Chondrocyte (in vitro differentiated cells): ENCODE results near the gene MAD1L1. TPM values are rescaled to one million over a fixed set of nuclear protein-coding genes. Genes with fewer than 3 reads are reported as not detected.

Experiments
- DNase-seq: peaks from one replicate; pipeline ENCODE4 v3.0.0; 2021; ENCODE audit warnings: mixed read lengths, low spot score
- H3K27ac Mint-ChIP-seq: one replicate; pipeline ENCODE4 v1.8.0; 2021; ENCODE audit warnings: mild to moderate bottlenecking, moderate library complexity, mixed read lengths; ENCODE audit not compliant: unreplicated experiment
- H3K27me3 Mint-ChIP-seq: 2 replicates; pipeline ENCODE4 v1.8.0; 2021; ENCODE audit warnings: low read depth, mixed read lengths
- H3K36me3 Mint-ChIP-seq: 2 replicates; pipeline ENCODE4 v1.8.0; 2021; ENCODE audit warnings: low read depth, mixed read lengths
- H3K4me1 Mint-ChIP-seq: 2 replicates; pipeline ENCODE4 v1.8.0; 2021; ENCODE audit warnings: low read depth, mild to moderate bottlenecking, mixed read lengths
- H3K4me3 Mint-ChIP-seq: one replicate; pipeline ENCODE4 v1.8.0; 2021; ENCODE audit warnings: mild to moderate bottlenecking, moderate library complexity, mixed read lengths; ENCODE audit not compliant: unreplicated experiment
- H3K9me3 Mint-ChIP-seq: 2 replicates; pipeline ENCODE4 v1.8.0; 2021; ENCODE audit warnings: low read depth, mixed read lengths
- CTCF ChIP-seq: fragments of 200-600 bp; sonication (generic); IDR thresholded peaks from 2 replicates; pipeline ENCODE4 v1.5.0; 2021; ENCODE audit warnings: antibody characterized with exemption, mild to moderate bottlenecking, moderate library complexity
- total RNA-seq: library from RNA; stranded (reverse); gene quantifications from 3 replicates; pipeline ENCODE4 v1.2.1, GENCODE V29; 2021

MAD1L1 gene
- total RNA-seq, 1 donor from 2014 or later = 22.7 TPM

DNA sequence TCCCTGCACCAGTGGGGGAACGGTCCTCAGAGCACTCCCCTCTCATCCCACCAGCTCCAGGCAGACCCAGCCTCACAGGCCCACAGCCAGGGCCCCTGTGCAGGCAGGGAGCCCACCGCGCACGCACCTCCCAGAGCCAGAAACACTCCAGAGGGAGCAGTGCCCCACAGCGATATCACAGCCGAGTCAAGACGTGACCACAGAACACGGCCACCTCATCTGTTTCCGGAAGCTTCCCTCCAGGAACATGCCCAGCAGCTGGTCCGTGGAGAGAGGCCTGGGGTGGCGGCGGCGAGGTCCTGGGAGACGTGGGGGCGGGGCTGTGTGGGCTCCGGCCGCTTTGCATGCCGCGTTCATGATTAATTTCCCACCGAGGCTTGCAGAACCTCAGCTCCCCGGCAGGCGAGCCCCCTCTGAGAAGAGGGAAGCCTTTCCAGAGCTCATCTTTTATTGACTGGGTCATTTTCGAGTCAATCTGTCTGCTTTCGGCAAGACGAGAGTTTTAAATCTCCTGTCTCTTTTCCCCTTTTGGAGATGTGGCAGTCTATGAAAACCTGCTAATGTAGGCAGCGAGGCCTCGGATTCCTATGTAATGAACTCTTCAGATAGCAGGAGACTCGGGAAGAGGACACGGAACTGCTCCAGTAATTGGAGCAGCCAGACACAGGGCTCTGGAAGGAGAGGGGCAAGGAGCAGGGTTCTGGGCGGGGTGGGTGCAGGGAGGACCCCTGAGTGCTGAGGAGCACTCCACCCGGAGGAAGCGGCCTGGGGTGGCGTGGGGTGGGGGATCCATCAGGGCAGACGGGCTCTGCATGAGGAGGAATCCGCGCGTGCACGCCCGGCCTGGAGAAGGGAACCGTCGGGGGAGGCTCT lies 319.9 kb downstream of the MAD1L1 start:
- no peak overlapping the region for H3K27ac Mint-ChIP-seq
- H3K27me3 Mint-ChIP-seq = no peaks in the 10 kb centered on the region
- H3K4me3 Mint-ChIP-seq = no peak overlapping the region
- H3K9me3 Mint-ChIP-seq = no peaks in the 10 kb centered on the region
- peaks cover 4% of the 10 kb centered on the region for H3K4me1 Mint-ChIP-seq
- no peak for DNase-seq
- TF ChIP-seq CTCF = no peak
- no peaks in the 10 kb centered on the region for H3K36me3 Mint-ChIP-seq

- no peak for TF ChIP-seq CTCF
- H3K9me3 Mint-ChIP-seq = no peaks in the 10 kb centered on the region
- no peaks in the 10 kb centered on the region for H3K4me1 Mint-ChIP-seq
- no peaks in the 10 kb centered on the region for H3K36me3 Mint-ChIP-seq
- no peak for DNase-seq
- no peak overlapping the region for H3K4me3 Mint-ChIP-seq
- H3K27me3 Mint-ChIP-seq = no peaks in the 10 kb centered on the region
- H3K27ac Mint-ChIP-seq = no peak overlapping the region
Observed at GRCh38 chr7:1911571-1911970, 321.2 kb downstream of the MAD1L1 start.

GRCh38 chr7:1910827-1911226 lies 321.9 kb downstream of the MAD1L1 start:
- Mint-ChIP-seq H3K4me1 (no peaks in the 10 kb centered on the region), H3K4me3 (no peak overlapping the region), H3K27me3 (no peaks in the 10 kb centered on the region), H3K9me3 (no peaks in the 10 kb centered on the region), H3K27ac (no peak overlapping the region), H3K36me3 (no peaks in the 10 kb centered on the region)
- TF ChIP-seq CTCF = no peak
- no peak for DNase-seq

DNA sequence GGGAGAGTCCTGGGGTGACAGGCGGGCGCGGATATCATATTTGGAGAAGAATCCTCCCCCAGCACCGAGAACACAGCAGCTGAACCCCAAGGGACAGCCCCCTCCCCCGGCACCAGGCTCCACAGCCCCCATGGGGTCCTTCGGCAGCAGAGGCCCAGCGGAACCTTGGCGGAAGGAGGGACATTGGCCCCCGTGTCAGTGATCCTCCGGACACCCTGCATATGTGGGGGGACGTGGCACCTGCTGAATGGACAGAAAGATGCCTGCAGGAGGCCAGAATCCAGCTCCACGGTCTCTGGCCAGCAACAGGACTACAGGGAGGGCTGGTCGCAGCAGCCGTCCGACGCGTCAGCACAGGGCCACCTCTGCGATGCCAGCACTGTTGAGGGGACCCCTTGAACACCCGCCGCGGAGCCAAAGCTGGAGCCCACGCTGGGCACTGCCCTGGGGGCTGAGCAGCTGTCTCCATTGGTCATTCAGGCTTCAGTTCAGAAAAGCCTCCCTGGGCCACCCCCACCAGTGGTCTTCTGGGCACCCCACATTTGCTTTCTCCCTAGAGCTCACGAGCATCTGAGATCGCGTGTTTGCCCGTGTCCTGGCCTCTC lies 322.6 kb downstream of the MAD1L1 start:
- Mint-ChIP-seq H3K4me3 (no peak overlapping the region), H3K4me1 (no peaks in the 10 kb centered on the region), H3K36me3 (no peaks in the 10 kb centered on the region), H3K27me3 (no peaks in the 10 kb centered on the region), H3K27ac (no peak overlapping the region), H3K9me3 (no peaks in the 10 kb centered on the region)
- no peak for DNase-seq
- TF ChIP-seq CTCF = no peak

- Mint-ChIP-seq H3K9me3 (no peaks in the 10 kb centered on the region), H3K27me3 (no peaks in the 10 kb centered on the region), H3K4me1 (no peaks in the 10 kb centered on the region), H3K27ac (no peak overlapping the region), H3K36me3 (no peaks in the 10 kb centered on the region), H3K4me3 (no peak overlapping the region)
- no peak for DNase-seq
- TF ChIP-seq CTCF = no peak
Observed at GRCh38 chr7:1909476-1909875, 323.3 kb downstream of the MAD1L1 start.
